Right lobe of liver (tissue), 4 donors: Measurements from ENCODE around the gene TRANK1.

Source experiments
- POLR2A ChIP-seq: fragments of 450-650 bp; IDR thresholded peaks from one replicate; pipeline ENCODE4 v1.6.1; 2017; ENCODE audit warnings: antibody characterized with exemption, mild to moderate bottlenecking
- TF ChIP-seq, protein P1 (sequence below), 4 donors: fragments of 200-600 bp in 3 of 4; fragments of 450-650 bp in 1 of 4; IDR thresholded peaks; one replicate each; pipeline versions ENCODE4 v1.5.1 to v1.8.0; 2016 to 2022; ENCODE audit warnings: antibody characterized with exemption in 4 of 4, mild to moderate bottlenecking in 2 of 4
- donor health status: DM: no; HTN: no; CAD: no.
- donor health status: DM: no; HTN: no; CAD: no.
- donor health status: DM: no; HTN: yes; CAD: no.

DNA sequence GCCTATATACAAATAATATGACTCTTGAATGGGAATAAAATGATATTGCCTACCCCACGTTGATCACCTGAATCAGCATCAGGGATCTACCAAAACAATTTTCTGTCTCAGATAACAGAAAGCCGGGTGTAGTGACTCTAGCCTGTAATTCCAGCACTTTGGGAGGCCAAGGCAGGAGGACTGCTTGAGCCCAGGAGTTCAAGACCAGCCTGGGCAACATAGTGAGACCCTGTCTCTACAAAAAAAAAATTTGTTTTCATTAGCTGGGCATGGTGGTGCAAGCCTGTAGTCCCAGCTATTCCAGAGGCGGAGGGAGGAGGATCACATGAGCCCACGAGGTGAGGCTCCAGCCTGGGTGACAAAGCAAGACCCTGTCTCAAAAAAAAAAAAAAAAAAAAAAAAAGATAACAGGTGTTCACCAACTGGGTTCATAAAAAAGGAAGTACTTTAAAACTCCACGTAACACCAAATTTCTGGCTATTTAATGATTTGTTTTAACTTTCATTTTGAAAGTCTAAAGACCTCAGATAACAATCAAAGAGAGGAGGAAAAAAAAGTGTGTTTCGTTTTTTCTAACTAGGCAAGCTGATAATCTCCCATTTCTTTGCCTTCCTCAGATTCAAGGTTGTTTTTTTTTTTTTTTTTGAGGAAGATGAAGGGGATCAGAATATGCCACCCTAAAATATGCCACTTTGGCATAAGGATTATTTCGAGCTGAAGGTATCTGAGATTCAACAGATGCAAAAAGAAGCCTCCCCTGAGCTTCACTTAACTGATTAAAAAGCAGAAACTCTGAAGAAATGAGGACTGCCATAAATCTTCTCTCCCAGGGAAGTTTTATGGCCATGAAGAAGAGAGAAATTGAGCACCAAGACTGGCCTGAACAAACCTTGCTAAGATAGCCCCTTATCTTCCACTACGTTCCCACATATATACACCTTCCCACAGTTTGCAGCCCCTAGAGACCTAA, 44.1 kb downstream of the TRANK1 start:
- TF ChIP-seq, protein P1, sequence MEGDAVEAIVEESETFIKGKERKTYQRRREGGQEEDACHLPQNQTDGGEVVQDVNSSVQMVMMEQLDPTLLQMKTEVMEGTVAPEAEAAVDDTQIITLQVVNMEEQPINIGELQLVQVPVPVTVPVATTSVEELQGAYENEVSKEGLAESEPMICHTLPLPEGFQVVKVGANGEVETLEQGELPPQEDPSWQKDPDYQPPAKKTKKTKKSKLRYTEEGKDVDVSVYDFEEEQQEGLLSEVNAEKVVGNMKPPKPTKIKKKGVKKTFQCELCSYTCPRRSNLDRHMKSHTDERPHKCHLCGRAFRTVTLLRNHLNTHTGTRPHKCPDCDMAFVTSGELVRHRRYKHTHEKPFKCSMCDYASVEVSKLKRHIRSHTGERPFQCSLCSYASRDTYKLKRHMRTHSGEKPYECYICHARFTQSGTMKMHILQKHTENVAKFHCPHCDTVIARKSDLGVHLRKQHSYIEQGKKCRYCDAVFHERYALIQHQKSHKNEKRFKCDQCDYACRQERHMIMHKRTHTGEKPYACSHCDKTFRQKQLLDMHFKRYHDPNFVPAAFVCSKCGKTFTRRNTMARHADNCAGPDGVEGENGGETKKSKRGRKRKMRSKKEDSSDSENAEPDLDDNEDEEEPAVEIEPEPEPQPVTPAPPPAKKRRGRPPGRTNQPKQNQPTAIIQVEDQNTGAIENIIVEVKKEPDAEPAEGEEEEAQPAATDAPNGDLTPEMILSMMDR (IDR thresholded peaks at IDR 0.05), result no peak
- no peak for TF ChIP-seq POLR2A
